G401.6 (cell line): Measurements from ENCODE around the gene ANKRD24.
"Not testable (repeated sequence)": the region's sequence is repeated elsewhere in the genome, so short reads cannot be mapped to it uniquely, and the experiment has no call there.

Experiments
- FAIRE-seq: peaks from 2 replicates; lab custom pipeline; 2012; peaks lifted over from hg19 to GRCh38; lab: Jason Lieb, UNC

ANKRD24 gene

DNA sequence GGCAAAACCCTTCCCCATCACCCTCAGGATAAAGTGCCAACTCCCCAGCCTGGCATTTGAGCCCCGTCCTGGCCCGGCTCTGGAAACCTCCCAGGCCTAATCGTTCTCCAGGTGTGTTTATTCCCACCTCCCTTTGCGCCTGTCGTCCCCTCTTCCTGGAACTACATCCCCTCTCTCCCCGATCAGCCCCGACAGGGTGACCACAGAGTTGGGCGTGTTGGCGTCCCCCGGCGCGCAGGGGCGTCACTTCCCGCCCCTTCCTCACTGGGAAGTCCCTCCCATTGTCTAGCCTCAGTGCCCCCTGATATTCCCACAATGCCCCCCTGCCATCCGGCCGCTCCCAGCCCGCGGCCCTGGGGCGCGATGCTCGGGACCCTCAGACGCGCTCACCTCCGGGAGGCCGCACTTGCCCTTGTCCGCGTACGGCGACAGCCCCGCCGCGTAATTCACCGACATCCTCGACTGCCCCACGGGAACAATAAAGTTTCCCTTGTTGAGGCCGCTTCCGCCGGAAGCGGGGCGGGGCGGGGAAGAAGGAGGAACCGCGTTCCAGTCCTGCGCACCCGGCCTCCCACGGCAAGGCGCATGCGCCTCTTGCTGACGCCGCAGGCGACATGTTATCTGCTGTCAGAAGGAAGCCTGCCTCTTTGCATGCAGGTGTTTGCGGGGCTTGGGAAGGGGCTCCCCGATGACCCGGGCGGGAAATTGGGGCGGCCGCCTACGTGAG is at the start of gene ANKRD24, which contains the start of gene SIRT6:
TSS of gene ANKRD24 (plus strand) at position 606 of the 727 bp plus-strand sequence. CDS start 3,737 bp downstream, outside the sequence.
TSS of gene SIRT6 (minus strand) at position 480 of the 727 bp plus-strand sequence. CDS start at position 456, 24 bp downstream.
- FAIRE-seq, result peak; percentile 82

DNA sequence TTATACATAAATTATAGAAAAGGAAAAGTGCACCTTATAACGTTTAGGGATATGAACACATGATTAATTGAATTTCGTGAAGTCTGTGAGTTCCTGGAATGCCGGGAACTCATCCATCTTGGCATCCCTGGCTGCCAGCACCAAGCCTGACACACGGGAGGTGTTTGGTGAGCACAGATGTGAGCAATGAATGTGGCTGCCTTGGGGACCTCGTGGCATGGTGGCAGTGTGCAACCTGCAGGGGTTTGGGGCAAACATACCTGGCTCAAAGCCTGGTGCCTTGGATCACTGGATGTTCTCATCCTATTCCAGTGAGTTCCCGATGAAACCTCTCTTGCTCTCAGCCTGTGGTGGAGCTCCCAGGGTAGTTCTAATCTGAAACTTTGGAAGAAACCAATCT is 48.1 kb upstream of the ANKRD24 start:
- no peak for FAIRE-seq

DNA sequence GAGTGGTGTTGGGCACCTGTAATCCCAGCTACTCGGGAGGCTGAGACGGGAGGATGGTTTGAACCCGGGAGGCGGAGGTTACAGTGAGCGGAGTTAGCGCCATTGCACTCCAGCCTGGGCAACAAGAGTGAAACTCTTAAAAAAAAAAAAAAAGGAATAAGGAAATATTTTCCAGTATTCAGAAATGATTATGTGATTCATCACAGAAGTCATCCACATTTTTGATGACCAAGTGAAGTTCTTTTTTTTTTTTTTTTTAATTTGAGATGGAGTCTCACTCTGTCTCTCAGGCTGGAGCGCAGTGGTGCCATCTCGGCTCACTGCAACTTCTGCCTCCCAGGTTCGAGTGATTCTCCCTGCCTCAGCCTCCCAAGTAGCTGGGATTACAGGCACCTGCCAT is 47.1 kb upstream of the ANKRD24 start:
- not testable (repeated sequence) for FAIRE-seq

DNA sequence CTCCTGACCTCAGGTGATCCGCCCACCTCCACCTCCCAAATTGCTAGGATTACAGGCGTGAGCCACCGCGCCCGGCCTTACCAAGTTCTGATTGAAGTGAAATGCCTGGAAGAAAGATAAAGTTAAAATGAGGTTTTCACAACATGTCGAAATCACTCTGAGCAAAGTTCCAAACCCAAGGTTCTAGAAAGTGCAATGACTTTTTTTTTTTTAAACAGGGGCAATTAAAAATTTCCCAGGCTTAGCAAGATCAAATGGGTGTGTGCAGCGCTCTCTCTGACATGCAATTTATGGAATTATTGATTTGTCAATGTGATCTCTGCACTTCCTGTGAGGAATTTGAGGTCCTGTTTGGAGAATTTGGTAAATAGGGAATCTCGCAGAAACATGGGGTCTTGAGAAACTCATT is 45.8 kb upstream of the ANKRD24 start:
- no peak for FAIRE-seq

DNA sequence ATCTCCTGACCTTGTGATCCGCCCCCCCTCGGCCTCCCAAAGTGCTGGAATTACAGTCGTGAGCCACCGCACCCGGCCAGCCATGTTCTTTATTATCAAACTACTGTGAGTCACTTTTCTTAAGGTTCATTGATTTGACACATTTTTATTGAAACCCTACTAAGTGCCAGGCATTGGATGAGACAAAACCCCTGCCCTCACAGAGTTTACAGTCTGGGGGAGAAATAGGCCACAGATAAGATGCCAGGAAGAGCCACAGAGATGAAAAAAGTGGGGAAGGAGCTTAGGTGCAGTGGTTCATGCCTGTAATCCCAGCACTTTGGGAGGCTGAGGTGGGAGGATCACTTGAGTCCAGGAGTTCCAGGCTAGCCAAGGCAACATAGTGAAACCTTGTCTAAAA is 44.0 kb upstream of the ANKRD24 start:
- no peak for FAIRE-seq

DNA sequence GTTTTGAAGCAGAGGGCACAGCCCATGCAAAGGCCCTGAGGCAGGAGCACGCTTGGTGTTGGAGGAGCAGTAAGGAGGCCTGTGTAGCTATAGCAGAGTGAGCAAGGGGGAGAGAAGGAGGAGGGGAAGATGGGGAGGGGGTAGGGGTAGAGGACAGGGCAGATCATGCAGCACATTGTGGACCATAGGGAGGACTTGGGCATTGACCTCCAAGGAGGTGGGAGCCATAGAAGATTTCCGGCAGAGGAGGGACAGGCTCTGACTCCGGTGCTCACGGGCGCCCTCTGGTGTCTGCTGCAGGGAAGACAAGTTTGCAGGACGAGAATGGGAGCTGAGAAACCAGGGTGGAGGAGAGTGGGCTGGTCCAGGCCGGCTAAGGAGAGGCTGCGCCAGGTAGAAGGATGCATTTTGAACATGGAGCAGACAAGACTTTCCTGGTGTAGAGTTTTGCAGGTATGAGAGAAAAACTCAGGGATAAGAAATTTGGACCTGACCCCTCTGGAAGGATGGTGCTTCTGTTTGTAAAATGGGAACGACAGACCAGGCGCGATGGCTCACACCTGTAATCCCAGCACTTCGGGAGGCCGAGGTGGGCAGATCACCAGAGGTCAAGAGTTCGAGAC is 42.8 kb upstream of the ANKRD24 start:
- FAIRE-seq, result no peak

DNA sequence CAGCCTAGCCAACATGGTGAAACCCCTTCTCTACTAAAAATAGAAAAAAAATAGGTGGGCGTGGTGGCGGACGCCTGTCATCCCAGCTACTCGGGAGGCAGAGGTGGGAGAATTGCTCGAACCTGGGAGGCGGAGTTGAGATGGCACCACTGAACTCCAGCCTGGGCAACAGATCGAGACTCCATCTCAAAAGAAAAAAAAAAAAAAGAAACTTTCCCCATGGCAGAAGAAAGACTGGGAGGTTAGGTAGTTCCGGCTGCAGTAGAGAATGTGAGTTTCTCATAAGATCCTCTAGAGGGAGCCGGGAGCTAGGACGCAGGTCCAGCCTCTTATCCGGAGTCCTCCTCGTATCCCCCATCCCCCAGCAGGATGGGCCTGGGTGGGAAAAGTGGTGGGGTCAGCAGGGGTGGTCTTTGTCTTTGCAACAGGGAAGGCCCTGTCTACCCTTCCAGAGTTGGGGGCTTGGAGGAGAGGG is 42.2 kb upstream of the ANKRD24 start:
- FAIRE-seq, result peak; percentile 30

DNA sequence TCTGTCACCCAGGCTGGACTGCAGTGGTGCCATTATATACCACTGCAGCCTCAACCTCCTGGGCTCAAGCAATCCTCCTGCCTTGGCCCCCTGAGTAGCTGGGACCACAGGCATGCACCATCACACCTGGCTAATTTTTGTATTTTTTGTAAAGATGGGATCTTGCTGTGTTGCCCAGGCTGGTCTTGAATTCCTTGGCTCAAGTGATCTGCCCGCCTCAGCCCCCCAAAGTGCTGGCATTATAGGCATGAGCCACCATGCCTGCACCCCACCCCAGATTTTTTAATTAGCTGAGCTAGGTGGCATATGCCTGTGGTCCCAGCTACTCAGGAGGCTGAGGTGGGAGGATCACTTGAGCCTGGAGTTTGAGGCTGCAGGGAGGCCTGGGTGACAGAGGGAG is 39.6 kb upstream of the ANKRD24 start:
- not testable (repeated sequence) for FAIRE-seq

DNA sequence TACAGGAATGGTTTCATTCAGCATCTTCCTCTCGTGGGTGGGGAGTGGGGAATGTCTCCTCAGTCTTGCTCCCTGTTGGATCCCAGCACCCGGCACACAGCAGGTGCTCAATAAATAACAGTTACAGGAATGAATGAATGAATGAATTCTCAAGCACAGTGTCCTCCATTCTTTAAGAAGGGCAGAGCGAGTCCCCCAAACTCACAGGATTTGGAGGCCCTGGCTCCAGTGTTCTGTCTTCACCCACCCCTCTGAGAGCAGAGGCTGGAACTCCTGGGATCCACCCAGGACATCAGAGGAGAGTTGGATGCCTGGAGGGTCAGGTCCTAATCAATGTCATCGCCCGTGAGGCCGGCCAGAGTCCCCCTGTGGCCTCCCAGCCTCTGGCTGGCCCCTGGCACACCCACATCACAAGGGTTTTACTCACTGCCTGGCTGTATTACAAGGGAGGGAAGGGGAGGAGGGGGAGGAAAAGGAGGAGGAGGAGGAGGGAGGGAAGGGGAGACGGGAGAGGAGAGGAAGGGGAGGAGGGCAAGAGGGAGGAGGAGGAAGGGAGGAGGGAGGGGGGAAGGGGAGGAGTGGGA is 37.7 kb upstream of the ANKRD24 start:
- FAIRE-seq, result no peak

DNA sequence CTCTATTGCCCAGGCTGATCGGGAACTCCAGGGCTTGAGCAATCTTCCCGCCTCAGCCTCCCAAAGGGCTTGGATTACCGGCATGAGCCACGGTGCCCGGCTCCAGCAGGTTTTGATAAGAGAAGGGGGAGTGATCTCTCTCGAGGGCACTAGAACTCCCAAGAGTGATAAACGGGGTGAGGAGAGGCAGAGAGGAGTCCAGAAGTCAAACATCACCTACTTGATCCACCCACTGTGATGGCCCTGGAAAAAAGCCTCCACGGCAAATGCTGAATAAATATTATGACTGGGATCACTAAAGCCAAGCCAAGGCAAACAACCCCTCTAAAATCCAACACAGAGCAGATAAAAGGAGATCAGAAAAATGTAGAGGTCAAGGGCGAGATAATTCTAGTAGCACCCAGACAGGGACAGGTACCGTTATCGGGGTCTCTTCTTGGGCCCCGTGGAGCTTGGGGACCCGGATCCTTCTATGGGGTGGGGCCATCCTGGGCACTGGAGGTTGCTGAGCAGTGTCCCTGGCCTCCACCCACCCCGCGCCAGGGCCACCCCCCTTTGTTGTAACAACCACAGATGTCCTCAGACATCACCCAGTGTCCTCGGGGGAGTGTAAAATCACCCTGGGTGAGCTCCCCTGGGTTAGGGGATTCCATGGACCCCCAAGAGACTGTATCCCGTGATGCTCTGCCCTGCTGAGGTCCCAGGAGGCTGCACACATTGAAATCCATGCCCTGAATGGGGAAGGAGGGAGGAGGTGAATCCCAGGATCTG is 32.8 kb upstream of the ANKRD24 start:
- no peak for FAIRE-seq

DNA sequence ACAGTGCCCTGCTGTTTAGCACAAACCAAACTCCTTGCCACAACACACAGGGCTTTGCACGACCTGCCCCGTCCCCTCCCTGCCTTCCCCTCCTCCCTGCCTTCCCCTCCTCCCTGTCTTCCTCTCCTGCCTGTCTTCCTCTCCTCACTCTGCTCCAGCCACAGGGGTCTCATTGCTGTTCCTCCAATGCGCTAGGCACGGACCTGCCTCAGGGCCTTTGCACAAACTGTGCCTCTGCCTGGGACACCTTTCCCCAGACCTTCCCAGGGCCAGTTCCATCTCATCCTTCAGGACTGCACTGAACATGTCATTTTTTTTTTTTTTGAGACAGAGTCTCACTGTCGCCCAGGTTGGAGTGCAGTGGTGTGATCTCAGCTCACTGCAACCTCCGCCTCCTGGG is 30.9 kb upstream of the ANKRD24 start:
- no peak for FAIRE-seq

DNA sequence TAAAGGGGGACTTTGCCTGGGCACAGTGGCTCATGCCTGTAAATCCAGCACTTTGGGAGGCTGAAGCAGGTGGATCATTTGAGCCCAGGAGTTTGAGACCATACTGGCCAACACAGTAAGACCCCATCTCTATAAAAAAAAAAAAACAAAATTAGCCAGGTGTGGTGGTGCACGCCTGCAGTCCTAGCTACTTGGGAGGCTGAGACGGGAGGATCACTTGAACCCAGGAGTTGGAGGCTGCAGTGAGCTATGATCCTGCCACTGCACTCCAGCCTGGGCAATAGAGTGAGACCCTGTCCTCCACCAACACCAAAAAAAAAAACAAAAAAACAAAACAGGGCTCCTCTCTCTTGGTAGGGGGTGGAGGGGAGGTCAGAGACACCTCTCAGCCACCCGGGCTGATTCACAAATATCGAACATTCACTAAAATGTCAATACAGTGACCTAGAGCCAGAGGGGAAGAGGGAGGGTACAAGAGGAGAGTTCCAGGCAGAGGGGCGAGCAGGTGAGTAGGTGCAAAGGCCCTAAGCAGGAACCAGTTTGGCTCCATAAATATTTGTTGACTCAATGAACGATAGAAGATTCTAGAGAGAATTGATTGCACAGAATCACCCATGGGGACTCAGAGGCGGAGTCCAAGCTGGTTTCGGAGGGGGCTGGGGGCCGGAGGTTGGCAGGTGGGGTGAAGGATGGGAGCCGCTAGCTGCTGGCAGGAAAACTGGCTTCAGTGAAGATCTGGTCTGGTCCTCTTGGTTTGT is 30.1 kb upstream of the ANKRD24 start:
- no peak for FAIRE-seq

DNA sequence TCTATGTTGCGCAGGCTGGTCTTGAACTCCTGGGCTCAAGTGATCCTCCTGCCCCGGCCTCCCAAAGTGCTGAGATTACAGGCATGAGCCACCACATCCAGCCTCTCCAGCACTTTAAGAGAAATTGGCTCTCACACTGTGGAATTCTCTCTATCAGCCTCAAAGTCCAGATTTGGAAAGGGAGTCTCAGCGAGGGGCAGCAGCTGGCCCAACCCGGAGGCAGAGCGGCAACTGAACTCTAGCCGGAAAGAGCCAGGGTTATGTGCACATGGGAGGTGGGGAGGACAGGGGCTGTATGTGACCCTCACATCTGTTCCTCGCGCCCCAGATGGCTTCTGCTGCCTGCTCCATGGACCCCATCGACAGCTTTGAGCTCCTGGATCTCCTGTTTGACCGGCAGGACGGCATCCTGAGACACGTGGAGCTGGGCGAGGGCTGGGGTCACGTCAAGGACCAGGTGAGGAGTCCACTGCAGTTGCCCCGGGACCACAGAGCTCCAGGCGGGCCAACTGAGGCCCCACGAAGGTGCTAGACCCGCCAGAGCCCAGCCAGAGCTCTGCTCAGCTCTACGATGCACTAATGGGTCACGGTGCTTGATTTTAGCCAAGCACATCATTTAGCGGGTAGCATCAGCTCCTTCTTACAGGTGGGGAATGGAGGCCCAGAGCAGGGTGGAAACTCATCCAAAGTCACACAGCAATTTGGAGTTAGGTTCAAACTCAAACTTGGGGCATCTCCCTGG is 27.7 kb upstream of the ANKRD24 start:
- no peak for FAIRE-seq

DNA sequence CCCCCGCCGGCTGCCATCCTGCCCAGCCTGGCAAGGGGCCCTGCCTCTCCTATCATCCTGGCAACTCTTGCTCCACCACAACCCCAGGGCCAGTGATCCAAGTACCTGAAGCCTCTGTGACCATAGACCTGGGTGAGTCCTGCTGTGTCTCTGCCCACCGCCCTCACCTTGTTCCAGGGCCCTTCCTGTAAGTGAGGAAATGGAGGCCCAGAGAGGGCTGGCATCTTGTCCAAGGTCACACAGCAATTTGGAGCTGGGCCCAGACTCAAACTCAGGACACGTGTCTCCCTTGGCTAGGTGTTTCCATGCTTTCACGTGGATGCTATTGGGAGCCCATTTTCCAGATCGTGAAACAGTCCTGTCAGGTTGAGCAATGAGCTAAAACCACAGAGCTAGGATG is 25.3 kb upstream of the ANKRD24 start:
- FAIRE-seq, result no peak

DNA sequence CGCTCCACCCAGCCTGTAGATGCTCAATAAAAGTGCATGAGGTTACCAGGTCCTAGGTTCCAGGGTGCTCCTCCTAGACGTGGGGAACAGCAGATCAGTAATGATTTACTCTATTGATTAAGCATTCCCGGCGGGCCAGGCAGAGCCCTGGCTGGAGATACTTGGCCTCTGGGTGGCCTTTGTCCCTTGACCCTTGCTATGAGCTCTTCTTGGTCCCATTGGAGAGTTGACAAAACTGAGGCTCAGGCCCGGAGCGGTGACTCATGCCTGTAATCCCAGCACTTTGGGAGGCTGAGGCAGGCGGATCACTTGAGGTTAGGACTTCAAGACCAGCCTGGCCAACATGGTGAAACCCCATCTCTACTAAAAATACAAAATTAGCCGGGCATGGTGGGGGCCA is 24.5 kb upstream of the ANKRD24 start:
- FAIRE-seq, result not testable (repeated sequence)

DNA sequence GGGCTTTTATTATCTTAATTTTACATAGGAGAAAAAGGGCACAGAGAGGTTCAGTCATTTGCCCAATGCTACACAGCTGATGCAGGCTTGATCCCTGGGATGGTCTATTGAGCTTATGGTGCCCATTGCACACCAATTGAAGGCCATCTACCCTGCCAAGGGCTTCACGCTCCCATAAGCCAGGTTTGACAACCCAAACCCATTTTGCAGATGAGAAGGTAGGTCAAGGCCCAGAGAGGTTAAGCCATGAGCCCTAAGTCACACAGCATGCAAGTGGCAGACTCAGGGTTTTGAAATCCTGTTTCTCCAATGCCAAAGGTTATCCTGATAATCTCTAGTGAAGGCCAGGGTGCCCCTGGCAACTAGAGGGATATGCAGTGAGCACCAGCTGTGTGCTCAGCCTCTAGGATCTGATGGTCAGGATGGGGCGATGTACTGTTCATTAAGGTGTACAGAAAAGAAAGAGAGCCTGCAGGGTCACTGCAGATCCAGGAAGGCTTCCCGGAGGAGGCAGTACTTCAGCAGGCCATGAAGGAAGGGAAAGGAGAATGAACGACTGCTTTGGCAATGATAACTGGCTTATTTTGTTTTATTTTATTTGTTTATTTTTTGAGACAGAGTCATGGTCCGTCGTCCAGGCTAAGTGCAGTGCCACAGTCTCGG is 20.9 kb upstream of the ANKRD24 start:
- no peak for FAIRE-seq

DNA sequence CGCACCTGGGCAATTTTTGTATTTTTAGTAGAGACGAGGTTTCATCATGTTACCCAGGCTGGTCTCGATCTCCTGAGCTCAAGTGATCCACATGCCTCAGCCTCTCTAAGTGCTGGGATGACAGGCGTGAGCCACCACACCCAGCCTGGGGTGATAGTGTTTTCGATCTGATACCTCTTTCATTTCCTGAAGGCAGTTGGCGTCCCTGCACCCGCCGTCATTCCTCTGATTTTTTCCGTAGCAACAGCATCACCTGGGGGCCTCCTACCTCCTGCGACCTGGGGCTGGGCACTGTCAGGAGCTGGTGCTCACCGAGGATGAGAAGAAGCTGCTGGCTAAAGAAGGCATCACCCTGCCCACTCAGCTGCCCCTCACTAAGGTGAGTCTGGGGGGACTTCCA is 18.2 kb upstream of the ANKRD24 start:
- FAIRE-seq, result no peak

DNA sequence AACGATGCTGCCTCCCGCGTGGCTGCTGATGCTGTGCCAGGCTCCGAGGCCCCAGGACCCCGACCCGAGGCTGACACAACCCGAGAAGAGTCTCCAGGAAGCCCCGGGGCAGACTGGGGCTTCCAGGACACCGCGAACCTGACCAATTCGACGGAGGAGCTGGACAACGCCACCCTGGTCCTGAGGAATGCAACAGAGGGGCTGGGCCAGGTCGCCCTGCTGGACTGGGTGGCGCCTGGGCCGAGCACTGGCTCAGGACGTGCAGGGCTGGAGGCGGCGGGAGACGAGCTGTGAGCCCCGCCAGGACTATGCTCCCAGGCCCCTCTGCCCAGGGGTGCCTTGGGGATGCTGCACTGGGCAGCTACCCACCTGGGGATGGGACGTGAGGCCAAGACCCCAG is 10.8 kb upstream of the ANKRD24 start:
- no peak for FAIRE-seq

DNA sequence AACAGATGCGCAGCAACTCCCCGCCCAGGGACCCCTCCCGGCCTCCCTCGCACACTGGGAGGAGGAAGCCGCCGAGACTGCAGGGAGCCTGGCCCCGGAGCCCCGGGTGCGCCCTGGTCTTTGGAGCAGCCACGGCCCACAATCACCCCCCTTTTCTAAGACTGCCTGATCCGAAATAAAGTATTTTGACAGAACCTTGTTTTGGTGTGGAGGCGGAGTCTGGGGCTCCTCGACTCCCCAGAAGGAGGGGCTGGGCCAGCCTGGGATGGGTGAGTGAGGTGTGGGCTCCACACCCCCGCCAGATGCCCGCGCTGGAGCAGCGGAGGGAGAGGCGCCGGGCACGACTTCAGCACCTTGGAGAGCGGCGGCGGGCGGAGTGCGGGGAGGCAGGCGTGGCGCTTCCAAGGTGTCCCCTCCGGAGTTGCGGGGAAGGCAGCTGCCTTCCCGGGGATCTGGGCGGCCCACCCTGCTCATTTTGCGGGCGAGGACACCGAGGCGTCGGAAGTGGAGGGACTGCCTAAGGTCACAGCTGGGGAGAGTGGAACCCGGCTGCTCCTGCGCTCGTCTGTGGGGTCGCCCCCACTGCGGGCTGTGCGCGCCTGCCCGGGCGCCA is 9.5 kb upstream of the ANKRD24 start:
- no peak for FAIRE-seq
